Calu3 (cell line): ENCODE measurements around the gene DST. TPM values are rescaled to one million over a fixed set of nuclear protein-coding genes. Genes with fewer than 3 reads are reported as not detected.

Source experiments
- BruUV-seq: library from RNA; stranded (reverse); fragments of 400-500 nt; replicated peaks from 2 replicates; lab custom pipeline; 2021; lab: Mats Ljungman, UMichigan
- CTCF ChIA-PET: fragments of 300-600 bp; sonication (Branson Sonifier 250); formaldehyde crosslinking; loops from one replicate; lab custom pipeline; 2022; ENCODE audit warnings: antibody characterized with exemption; lab: Charles Lee
- DNase-seq: peaks from one replicate; pipeline ENCODE4 v3.0.0; 2022
- H3K27ac Mint-ChIP-seq: one replicate; pipeline ENCODE4 v1.8.0; 2022; ENCODE audit warnings: mixed read lengths; ENCODE audit not compliant: unreplicated experiment
- H3K27me3 Mint-ChIP-seq: one replicate; pipeline ENCODE4 v1.8.0; 2022; ENCODE audit warnings: mixed read lengths; ENCODE audit not compliant: unreplicated experiment
- H3K36me3 Mint-ChIP-seq: one replicate; pipeline ENCODE4 v1.8.0; 2022; ENCODE audit warnings: mild to moderate bottlenecking, moderate library complexity, mixed read lengths; ENCODE audit not compliant: insufficient read depth, unreplicated experiment
- H3K4me1 Mint-ChIP-seq: one replicate; pipeline ENCODE4 v1.8.0; 2022; ENCODE audit warnings: mild to moderate bottlenecking, low read depth, mixed read lengths; ENCODE audit not compliant: unreplicated experiment
- H3K4me3 Mint-ChIP-seq: one replicate; pipeline ENCODE4 v1.8.0; 2022; ENCODE audit warnings: mild to moderate bottlenecking, low read depth, moderate library complexity, mixed read lengths; ENCODE audit not compliant: unreplicated experiment
- H3K9me3 Mint-ChIP-seq: one replicate; pipeline ENCODE4 v1.8.0; 2022; ENCODE audit warnings: low read depth, mixed read lengths; ENCODE audit not compliant: unreplicated experiment
- CTCF ChIP-seq: fragments of 200-600 bp; IDR thresholded peaks from one replicate; pipeline ENCODE4 v1.8.0; 2022; ENCODE audit warnings: antibody characterized with exemption; ENCODE audit not compliant: unreplicated experiment
- intact Hi-C: fragments of 100-400 bp; cut with micrococcal nuclease; formaldehyde crosslinking; loops from one replicate; pipeline ENCODE4 v1.10.0; 2022; ENCODE audit not compliant: unreplicated experiment
- total RNA-seq: library from RNA; stranded (reverse); gene quantifications from 2 replicates; pipeline ENCODE4 v1.2.3, GENCODE V29; 2022

The DST gene
- total RNA-seq, 1 experiment from 2014 or later = 212 TPM

- TF ChIP-seq CTCF = no peak
- no TSS peak for BruUV-seq
- CTCF ChIA-PET = no interaction called here
Measured at GRCh38 chr6:56620229-56620868, 22.3 kb downstream of the DST start.

DNA sequence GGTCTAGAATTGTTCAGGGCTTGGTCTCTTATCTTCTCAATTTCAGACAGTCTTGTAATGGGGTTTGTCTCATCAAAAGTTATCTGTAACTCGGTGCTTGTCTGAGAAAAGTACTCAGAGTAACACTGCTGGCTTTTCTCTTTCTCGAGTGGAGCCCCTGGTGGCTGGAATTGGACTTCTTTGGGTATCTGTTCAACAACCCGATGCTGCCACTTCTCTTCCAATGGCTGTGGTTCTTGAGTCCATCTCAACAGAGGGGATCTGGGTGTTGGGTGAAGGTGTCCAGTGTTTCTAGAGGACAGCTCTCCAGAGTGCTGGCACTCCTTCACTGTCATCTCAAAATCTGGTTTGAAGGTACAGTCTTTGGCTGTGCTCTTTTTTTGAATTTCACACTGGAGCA, 24.6 kb downstream of the DST start:
- DNase-seq = no peak
- no peak for TF ChIP-seq CTCF
- Mint-ChIP-seq H3K36me3 (peaks cover 17% of the 10 kb centered on the region), H3K27me3 (no peaks in the 10 kb centered on the region), H3K27ac (no peak overlapping the region), H3K4me3 (no peak overlapping the region), H3K4me1 (no peaks in the 10 kb centered on the region), H3K9me3 (no peaks in the 10 kb centered on the region)
- intact Hi-C loops = no loop called here
- no TSS peak for BruUV-seq
- CTCF ChIA-PET = no interaction called here

More at GRCh38 chr6:56620229-56620868, 22.3 kb downstream of the DST start:
- Mint-ChIP-seq H3K4me1 (peaks cover 9% of the 10 kb centered on the region), H3K4me3 (no peak overlapping the region), H3K36me3 (peaks cover 24% of the 10 kb centered on the region), H3K27ac (no peak overlapping the region), H3K27me3 (no peaks in the 10 kb centered on the region), H3K9me3 (no peaks in the 10 kb centered on the region)
- no peak for DNase-seq
- intact Hi-C loops = no loop called here

GRCh38 chr6:56616967-56617366, 25.7 kb downstream of the DST start:
- intact Hi-C loops = no loop called here
- H3K27ac Mint-ChIP-seq = no peak overlapping the region
- no peak overlapping the region for H3K4me3 Mint-ChIP-seq
- no peak for DNase-seq
- CTCF ChIA-PET = no interaction called here
- H3K27me3 Mint-ChIP-seq = no peaks in the 10 kb centered on the region
- H3K36me3 Mint-ChIP-seq = peaks cover 17% of the 10 kb centered on the region
- H3K4me1 Mint-ChIP-seq = no peaks in the 10 kb centered on the region
- no peak for TF ChIP-seq CTCF
- no TSS peak for BruUV-seq
- no peaks in the 10 kb centered on the region for H3K9me3 Mint-ChIP-seq

GRCh38 chr6:56613247-56613851, 29.3 kb downstream of the DST start:
- Mint-ChIP-seq H3K4me3 (no peak overlapping the region), H3K27me3 (no peaks in the 10 kb centered on the region), H3K27ac (peak overlapping the region; percentile 58), H3K4me1 (no peaks in the 10 kb centered on the region), H3K9me3 (no peaks in the 10 kb centered on the region), H3K36me3 (peaks cover 17% of the 10 kb centered on the region)
- no peak for DNase-seq
- TF ChIP-seq CTCF = no peak
- no TSS peak for BruUV-seq
- intact Hi-C loops = no loop called here
- CTCF ChIA-PET = interaction anchor here (1.0 kb wide), 1 partner anchor 11 kb away, joined by 3 read pairs; no protein-coding TSS in a partner anchor
